LNCAP (cell line): ENCODE data around the gene SNF8.

ENCODE experiments used
- CTCF ChIP-seq: fragments of 450-650 bp; IDR thresholded peaks from 2 replicates; pipeline ENCODE4 v1.5.1; 2017; ENCODE audit warnings: mild to moderate bottlenecking

SNF8 gene

GRCh38 chr17:48927978-48928745 lies 16.5 kb downstream of the SNF8 start:
- no peak for TF ChIP-seq CTCF

GRCh38 chr17:48925991-48926342 lies 18.7 kb downstream of the SNF8 start:
- TF ChIP-seq CTCF, result no peak

GRCh38 chr17:48925251-48925990 lies 19.2 kb downstream of the SNF8 start:
- no peak for TF ChIP-seq CTCF

- no peak for TF ChIP-seq CTCF
Measured at GRCh38 chr17:48915459-48916282, 29.0 kb downstream of the SNF8 start.

GRCh38 chr17:48912476-48912875 lies 32.2 kb downstream of the SNF8 start:
- no peak for TF ChIP-seq CTCF

- TF ChIP-seq CTCF, result no peak
Measured at GRCh38 chr17:48910370-48910769, 34.3 kb downstream of the SNF8 start.

- TF ChIP-seq CTCF, result no peak
Measured at GRCh38 chr17:48909783-48910182, 34.9 kb downstream of the SNF8 start.
